ENCODE data around the gene AFAP1L2. TPM values are rescaled to one million over a fixed set of nuclear protein-coding genes. Genes with fewer than 3 reads are reported as not detected.
"Not testable (repeated sequence)": the region's sequence is repeated elsewhere in the genome, so short reads cannot be mapped to it uniquely, and the experiment has no call there.

Gene AFAP1L2
- total and polyA plus RNA-seq, 2 donors (not counting 1 experiment from before 2014, with no cell fraction given), result 4.7 to 4.9 TPM

GRCh38 chr10:114334301-114334700, 70.0 kb downstream of the AFAP1L2 start:
- ChIA-PET POLR2A (no interaction called here), CTCF (no interaction called here)
- Histone ChIP-seq H3K4me1 (ENCODE audit: control insufficient read depth in 2 of 2, insufficient read depth in 2 of 2, low read length in 2 of 2) (no peaks in the 10 kb centered on the region), H3K79me2 (ENCODE audit: control insufficient read depth, insufficient read depth, low read length) (no peaks in the 10 kb centered on the region), H2AFZ (ENCODE audit: insufficient read depth, low read depth, low read length, poor library complexity, severe bottlenecking) (no peak overlapping the region), H4K20me1 (ENCODE audit: control insufficient read depth, insufficient read depth, low read length, poor library complexity, severe bottlenecking) (no peaks in the 10 kb centered on the region), H3K4me2 (replicated peaks; ENCODE audit: low read depth, low read length, poor library complexity, severe bottlenecking) (no peak overlapping the region), H3K4me3 (ENCODE audit: control extremely low read depth in 1 of 5, extremely low read depth in 1 of 5, insufficient read depth in 1 of 5, low read depth in 2 of 5, low read length in 4 of 5) (no peak overlapping the region), H3K9me3 (ENCODE audit: control extremely low read depth in 1 of 3, control insufficient read depth in 2 of 3, insufficient read depth in 1 of 3, low read length in 2 of 3) (no peaks in the 10 kb centered on the region), H3K27me3 (replicated peaks in 1 of 4; ENCODE audit: control extremely low read depth in 1 of 4, control insufficient read depth in 3 of 4, insufficient read depth in 4 of 4, low read length in 3 of 4) (no peaks in the 10 kb centered on the region), H3K27ac (ENCODE audit: low read length in 2 of 2) (no peak overlapping the region), H3K36me3 (replicated peaks in 1 of 2; ENCODE audit: control extremely low read depth in 1 of 2, control insufficient read depth in 1 of 2, extremely low read depth in 1 of 2, insufficient read depth in 2 of 2, low read length in 1 of 2) (no peaks in the 10 kb centered on the region), H3K9ac (ENCODE audit: low read length) (no peak overlapping the region)
- Mint-ChIP-seq H3K4me1 (no peaks in the 10 kb centered on the region), H3K27me3 (peaks cover 3% of the 10 kb centered on the region), H3K9me3 (ENCODE audit: insufficient read depth) (no peaks in the 10 kb centered on the region), H3K27ac (no peak overlapping the region), H3K4me3 (no peak overlapping the region)
- 43% methylated on average over 6 of the region's 6 CpGs for WGBS (ENCODE audit: insufficient coverage)
- intact Hi-C loops (cut with micrococcal nuclease), result no loop called here
- TF ChIP-seq EZH2 (IDR thresholded peaks at IDR 0.05; ENCODE audit: borderline replicate concordance, insufficient read depth, low read depth, low read length, poor library complexity, severe bottlenecking), result no peak
- TF ChIP-seq, protein P1, sequence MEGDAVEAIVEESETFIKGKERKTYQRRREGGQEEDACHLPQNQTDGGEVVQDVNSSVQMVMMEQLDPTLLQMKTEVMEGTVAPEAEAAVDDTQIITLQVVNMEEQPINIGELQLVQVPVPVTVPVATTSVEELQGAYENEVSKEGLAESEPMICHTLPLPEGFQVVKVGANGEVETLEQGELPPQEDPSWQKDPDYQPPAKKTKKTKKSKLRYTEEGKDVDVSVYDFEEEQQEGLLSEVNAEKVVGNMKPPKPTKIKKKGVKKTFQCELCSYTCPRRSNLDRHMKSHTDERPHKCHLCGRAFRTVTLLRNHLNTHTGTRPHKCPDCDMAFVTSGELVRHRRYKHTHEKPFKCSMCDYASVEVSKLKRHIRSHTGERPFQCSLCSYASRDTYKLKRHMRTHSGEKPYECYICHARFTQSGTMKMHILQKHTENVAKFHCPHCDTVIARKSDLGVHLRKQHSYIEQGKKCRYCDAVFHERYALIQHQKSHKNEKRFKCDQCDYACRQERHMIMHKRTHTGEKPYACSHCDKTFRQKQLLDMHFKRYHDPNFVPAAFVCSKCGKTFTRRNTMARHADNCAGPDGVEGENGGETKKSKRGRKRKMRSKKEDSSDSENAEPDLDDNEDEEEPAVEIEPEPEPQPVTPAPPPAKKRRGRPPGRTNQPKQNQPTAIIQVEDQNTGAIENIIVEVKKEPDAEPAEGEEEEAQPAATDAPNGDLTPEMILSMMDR (IDR thresholded peaks at IDR 0.05), result no peak
- no peak for DNase-seq
- no peak for ATAC-seq (ENCODE audit: low read depth)

DNA sequence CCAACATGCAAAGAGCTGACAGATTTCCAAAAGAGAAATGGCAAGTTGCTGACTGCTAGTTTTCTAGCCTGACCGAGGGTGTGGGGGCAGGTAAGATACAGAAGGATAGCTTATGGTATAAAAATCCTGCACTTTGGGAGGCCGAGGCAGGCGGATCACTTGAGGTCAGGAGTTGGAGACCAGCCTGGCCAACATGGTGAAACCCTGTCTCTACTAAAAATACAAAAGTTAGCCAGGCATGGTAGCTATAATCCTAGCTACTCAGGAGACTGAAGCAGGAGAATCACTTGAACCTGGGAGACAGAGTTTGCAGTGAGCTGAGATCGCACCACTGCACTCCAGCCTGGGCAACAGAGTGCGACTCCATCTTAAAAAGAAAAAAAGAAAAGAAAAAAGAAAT, 70.9 kb downstream of the AFAP1L2 start:
- ATAC-seq (ENCODE audit: low read depth); H2AFZ ChIP-seq (ENCODE audit: insufficient read depth, low read depth, low read length, poor library complexity, severe bottlenecking); H3K9me3 Mint-ChIP-seq (ENCODE audit: insufficient read depth); H3K4me1 Mint-ChIP-seq; H3K9me3 ChIP-seq (ENCODE audit: control extremely low read depth in 1 of 3, control insufficient read depth in 2 of 3, insufficient read depth in 1 of 3, low read length in 2 of 3); DNase-seq; H3K4me1 ChIP-seq (ENCODE audit: control insufficient read depth in 2 of 2, insufficient read depth in 2 of 2, low read length in 2 of 2); H3K4me2 ChIP-seq (replicated peaks; ENCODE audit: low read depth, low read length, poor library complexity, severe bottlenecking); H3K4me3 Mint-ChIP-seq; H3K79me2 ChIP-seq (ENCODE audit: control insufficient read depth, insufficient read depth, low read length); H3K27me3 ChIP-seq (replicated peaks in 1 of 4; ENCODE audit: control extremely low read depth in 1 of 4, control insufficient read depth in 3 of 4, insufficient read depth in 4 of 4, low read length in 3 of 4); H3K27me3 Mint-ChIP-seq; H4K20me1 ChIP-seq (ENCODE audit: control insufficient read depth, insufficient read depth, low read length, poor library complexity, severe bottlenecking); H3K4me3 ChIP-seq (ENCODE audit: control extremely low read depth in 1 of 5, extremely low read depth in 1 of 5, insufficient read depth in 1 of 5, low read depth in 2 of 5, low read length in 4 of 5); H3K36me3 ChIP-seq (replicated peaks in 1 of 2; ENCODE audit: control extremely low read depth in 1 of 2, control insufficient read depth in 1 of 2, extremely low read depth in 1 of 2, insufficient read depth in 2 of 2, low read length in 1 of 2); H3K27ac ChIP-seq (ENCODE audit: low read length in 2 of 2); H3K27ac Mint-ChIP-seq; POLR2A ChIA-PET; CTCF ChIA-PET; intact Hi-C loops (cut with micrococcal nuclease); H3K9ac ChIP-seq (ENCODE audit: low read length): not testable (repeated sequence)
- no CpG with 5 or more reads among the region's 5 CpGs for WGBS (ENCODE audit: insufficient coverage)
